Measurements from ENCODE around the gene CENPV. TPM values are rescaled to one million over a fixed set of nuclear protein-coding genes. Genes with fewer than 3 reads are reported as not detected.
A peak's percentile ranks its signal among the peaks of the same experiment; 100 is the strongest.

The CENPV gene
- total and polyA plus RNA-seq, 2 experiments from 2014 or later: 8.7 to 11.8 TPM

DNA sequence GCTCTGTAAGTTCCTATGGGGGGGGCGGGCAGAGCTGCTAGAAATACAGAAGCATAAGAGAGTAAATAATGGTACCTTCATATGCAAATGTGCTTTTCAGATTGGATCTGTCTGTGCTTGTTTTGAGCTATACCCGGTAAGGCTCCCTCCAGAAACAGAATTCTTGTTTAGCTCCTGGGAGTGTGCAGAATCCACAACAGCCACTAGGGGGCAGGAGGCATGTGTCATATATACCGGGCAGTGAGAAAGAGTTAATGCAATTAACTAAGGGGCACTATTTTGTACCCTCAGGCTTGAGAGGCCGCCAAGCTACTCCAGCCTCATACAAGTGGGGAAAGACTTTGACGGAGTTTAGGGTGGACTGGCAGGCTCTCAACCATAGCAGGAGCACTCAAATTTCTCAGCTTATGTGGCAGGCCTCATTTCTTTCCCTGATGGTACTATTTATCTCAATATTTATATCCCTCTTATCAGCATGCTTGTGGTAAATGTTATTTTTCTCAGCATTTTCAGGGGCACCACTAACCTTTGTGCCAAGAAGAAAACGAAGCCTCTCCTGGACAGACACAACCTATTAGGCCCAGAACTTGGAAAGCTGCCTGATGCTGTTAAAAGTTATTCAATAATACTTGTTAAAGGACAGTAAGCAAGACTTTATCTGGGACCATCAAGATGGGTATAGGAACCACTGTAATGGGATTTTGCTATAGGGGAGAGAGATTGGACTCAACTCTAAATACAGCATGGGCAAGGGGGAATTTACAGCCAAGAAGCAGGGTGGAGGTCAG is 10.7 kb upstream of the CENPV start:
- no peaks in the 10 kb centered on the region for H3K9me2 ChIP-seq (ENCODE audit: insufficient read depth)
- no peaks in the 10 kb centered on the region for H3F3A ChIP-seq (ENCODE audit: insufficient read depth)
- H3K79me2 ChIP-seq (ENCODE audit: insufficient read depth): no peaks in the 10 kb centered on the region
- H3K4me1 ChIP-seq (ENCODE audit: insufficient read depth): no peaks in the 10 kb centered on the region
- no peak overlapping the region for H3K9ac ChIP-seq
- H3K4me3 ChIP-seq: no peak overlapping the region
- H3K27ac ChIP-seq: no peak overlapping the region
- peak; percentile 69 for DNase-seq
- no peaks in the 10 kb centered on the region for H3K27me3 ChIP-seq (replicated peaks; ENCODE audit: insufficient read depth)
- WGBS, 2 experiments (ENCODE audit: low coverage in 1 of 2, low lambda C conversion rate in 2 of 2, missing lambda C conversion rate in 2 of 2): 2% methylated on average over 6 of the region's 6 CpGs
- H3K36me3 ChIP-seq (ENCODE audit: low read depth): no peaks in the 10 kb centered on the region
- TF ChIP-seq EZH2 (IDR thresholded peaks at IDR 0.05; ENCODE audit: insufficient read depth, poor library complexity, severe bottlenecking) (no peak), EZH2phosphoT487 (IDR thresholded peaks at IDR 0.05; ENCODE audit: insufficient read depth, low read depth) (no peak)
- in situ Hi-C loops (cut with MboI): no loop called here
- H4K20me1 ChIP-seq (ENCODE audit: insufficient read depth): no peaks in the 10 kb centered on the region
- no peaks in the 10 kb centered on the region for H3K9me3 ChIP-seq (ENCODE audit: low read depth)
- no peak overlapping the region for H3K4me2 ChIP-seq (ENCODE audit: unreplicated experiment)
- peak overlapping the region; percentile 63 for H2AFZ ChIP-seq

- Histone ChIP-seq H3K9ac (no peak overlapping the region), H2AFZ (no peak overlapping the region), H3K9me2 (ENCODE audit: insufficient read depth) (no peaks in the 10 kb centered on the region), H3F3A (ENCODE audit: insufficient read depth) (no peaks in the 10 kb centered on the region), H3K4me3 (no peak overlapping the region), H4K20me1 (ENCODE audit: insufficient read depth) (no peaks in the 10 kb centered on the region), H3K27me3 (replicated peaks; ENCODE audit: insufficient read depth) (no peaks in the 10 kb centered on the region), H3K4me2 (ENCODE audit: unreplicated experiment) (no peak overlapping the region), H3K36me3 (ENCODE audit: low read depth) (no peaks in the 10 kb centered on the region), H3K79me2 (ENCODE audit: insufficient read depth) (no peaks in the 10 kb centered on the region), H3K27ac (no peak overlapping the region), H3K4me1 (ENCODE audit: insufficient read depth) (no peaks in the 10 kb centered on the region), H3K9me3 (ENCODE audit: low read depth) (no peaks in the 10 kb centered on the region)
- TF ChIP-seq EZH2 (IDR thresholded peaks at IDR 0.05; ENCODE audit: insufficient read depth, poor library complexity, severe bottlenecking) (no peak), EZH2phosphoT487 (IDR thresholded peaks at IDR 0.05; ENCODE audit: insufficient read depth, low read depth) (no peak)
- 78 to 83% methylated on average over 8 of the region's 8 CpGs for WGBS, 2 experiments (ENCODE audit: low coverage in 1 of 2, low lambda C conversion rate in 2 of 2, missing lambda C conversion rate in 2 of 2)
- in situ Hi-C loops (cut with MboI): no loop called here
- no peak for DNase-seq
Measured at GRCh38 chr17:16361874-16362273, 8.6 kb upstream of the CENPV start.

- Histone ChIP-seq H3K36me3 (ENCODE audit: low read depth) (no peaks in the 10 kb centered on the region), H3F3A (ENCODE audit: insufficient read depth) (no peaks in the 10 kb centered on the region), H4K20me1 (ENCODE audit: insufficient read depth) (no peaks in the 10 kb centered on the region), H3K79me2 (ENCODE audit: insufficient read depth) (no peaks in the 10 kb centered on the region), H3K27me3 (replicated peaks; ENCODE audit: insufficient read depth) (no peaks in the 10 kb centered on the region), H2AFZ (no peak overlapping the region), H3K27ac (no peak overlapping the region), H3K9me2 (ENCODE audit: insufficient read depth) (no peaks in the 10 kb centered on the region), H3K9ac (no peak overlapping the region), H3K4me2 (ENCODE audit: unreplicated experiment) (no peak overlapping the region), H3K4me3 (no peak overlapping the region), H3K4me1 (ENCODE audit: insufficient read depth) (no peaks in the 10 kb centered on the region), H3K9me3 (ENCODE audit: low read depth) (no peaks in the 10 kb centered on the region)
- DNase-seq: no peak
- TF ChIP-seq EZH2 (IDR thresholded peaks at IDR 0.05; ENCODE audit: insufficient read depth, poor library complexity, severe bottlenecking) (no peak), EZH2phosphoT487 (IDR thresholded peaks at IDR 0.05; ENCODE audit: insufficient read depth, low read depth) (no peak)
- in situ Hi-C loops (cut with MboI): no loop called here
Measured at GRCh38 chr17:16358394-16358793, 5.1 kb upstream of the CENPV start.

DNA sequence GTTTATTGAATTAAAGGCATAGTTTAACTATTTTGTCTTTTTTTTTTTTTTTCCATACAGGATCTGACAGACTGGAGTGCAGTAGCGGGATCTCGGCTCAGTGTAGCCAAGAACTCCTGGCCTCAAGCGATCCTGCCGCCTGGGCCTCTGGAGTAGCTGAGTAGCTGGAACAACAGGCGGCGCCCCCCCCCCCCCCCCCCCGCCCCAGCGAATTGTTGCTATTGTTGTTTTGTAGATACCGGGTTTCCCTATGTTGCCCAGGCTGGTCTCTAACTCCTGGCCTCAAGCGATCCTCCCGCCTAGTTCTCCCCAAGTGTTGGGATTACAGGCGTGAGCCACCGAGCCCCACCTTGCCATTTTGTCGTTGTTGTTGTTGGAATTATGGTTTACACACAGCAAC is 1.3 kb upstream of the CENPV start:
- in situ Hi-C loops (cut with MboI): no loop called here
- Histone ChIP-seq H3K27me3 (replicated peaks; ENCODE audit: insufficient read depth) (no peaks in the 10 kb centered on the region), H3K9me3 (ENCODE audit: low read depth) (no peaks in the 10 kb centered on the region), H3K9me2 (ENCODE audit: insufficient read depth) (no peaks in the 10 kb centered on the region), H3K4me2 (ENCODE audit: unreplicated experiment) (no peak overlapping the region), H3K9ac (no peak overlapping the region), H2AFZ (no peak overlapping the region), H3K27ac (no peak overlapping the region), H3K4me3 (no peak overlapping the region), H3K4me1 (ENCODE audit: insufficient read depth) (peaks cover 6% of the 10 kb centered on the region; the same call in 1 of the 2 replicates), H3F3A (ENCODE audit: insufficient read depth) (peaks cover 11% of the 10 kb centered on the region), H4K20me1 (ENCODE audit: insufficient read depth) (no peaks in the 10 kb centered on the region), H3K79me2 (ENCODE audit: insufficient read depth) (no peaks in the 10 kb centered on the region), H3K36me3 (ENCODE audit: low read depth) (no peaks in the 10 kb centered on the region)
- DNase-seq: no peak
- WGBS, 2 experiments (ENCODE audit: low coverage in 1 of 2, low lambda C conversion rate in 2 of 2, missing lambda C conversion rate in 2 of 2): 90 to 91% methylated on average over 14 of the region's 14 CpGs
- no peak for TF ChIP-seq EZH2 (IDR thresholded peaks at IDR 0.05; ENCODE audit: insufficient read depth, poor library complexity, severe bottlenecking)
- no peak for TF ChIP-seq EZH2phosphoT487 (IDR thresholded peaks at IDR 0.05; ENCODE audit: insufficient read depth, low read depth)
